ENCODE results near the gene WASF2. TPM values are rescaled to one million over a fixed set of nuclear protein-coding genes. Genes with fewer than 3 reads are reported as not detected.
A peak's percentile ranks its signal among the peaks of the same experiment; 100 is the strongest.
"Not testable (repeated sequence)": the region's sequence is repeated elsewhere in the genome, so short reads cannot be mapped to it uniquely, and the experiment has no call there.

The WASF2 gene, protein sequence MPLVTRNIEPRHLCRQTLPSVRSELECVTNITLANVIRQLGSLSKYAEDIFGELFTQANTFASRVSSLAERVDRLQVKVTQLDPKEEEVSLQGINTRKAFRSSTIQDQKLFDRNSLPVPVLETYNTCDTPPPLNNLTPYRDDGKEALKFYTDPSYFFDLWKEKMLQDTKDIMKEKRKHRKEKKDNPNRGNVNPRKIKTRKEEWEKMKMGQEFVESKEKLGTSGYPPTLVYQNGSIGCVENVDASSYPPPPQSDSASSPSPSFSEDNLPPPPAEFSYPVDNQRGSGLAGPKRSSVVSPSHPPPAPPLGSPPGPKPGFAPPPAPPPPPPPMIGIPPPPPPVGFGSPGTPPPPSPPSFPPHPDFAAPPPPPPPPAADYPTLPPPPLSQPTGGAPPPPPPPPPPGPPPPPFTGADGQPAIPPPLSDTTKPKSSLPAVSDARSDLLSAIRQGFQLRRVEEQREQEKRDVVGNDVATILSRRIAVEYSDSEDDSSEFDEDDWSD
- 54.5 and 57.3 TPM in 2 replicates for polyA plus RNA-seq (2013)

DNA sequence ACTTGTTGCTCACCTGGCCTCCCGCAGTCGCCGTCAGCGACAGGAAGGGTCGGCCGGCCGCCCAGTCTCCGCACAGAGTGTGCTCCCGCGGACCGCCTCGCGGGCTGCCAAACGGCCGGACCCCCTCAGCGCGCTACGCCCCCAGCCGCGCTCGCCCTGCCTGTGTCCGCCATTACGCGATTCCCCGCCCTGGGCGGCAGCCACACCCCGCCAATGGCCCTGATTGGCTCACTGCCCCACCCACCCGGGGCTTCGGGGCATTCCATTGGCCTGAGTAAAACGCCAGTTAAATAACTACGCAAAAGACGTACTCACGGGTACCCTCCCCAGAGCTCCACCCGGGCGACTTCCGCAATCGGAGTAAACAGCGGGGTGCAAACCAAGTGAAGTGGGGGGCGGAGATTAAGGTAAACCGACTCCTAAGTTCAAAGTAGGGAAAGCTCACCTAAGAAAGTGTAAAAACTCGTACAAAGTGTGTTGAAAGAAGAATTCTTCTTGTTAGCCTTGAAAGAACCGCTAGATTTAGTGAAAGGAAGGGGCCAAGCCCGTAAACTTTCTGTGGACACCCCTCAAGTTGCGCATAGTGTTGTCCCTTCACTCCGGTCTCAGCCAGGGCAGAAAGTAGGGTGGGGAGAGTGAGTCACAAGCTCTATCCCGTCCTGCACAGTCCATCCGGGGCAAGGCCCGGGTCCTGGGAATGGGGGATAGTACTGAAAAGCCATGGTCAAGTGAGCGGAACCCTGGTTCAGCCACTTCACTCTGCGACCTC lies at the start of gene WASF2:
Gene WASF2 (minus strand): TSS at position 195 of the 769 bp plus-strand sequence. CDS start 61,277 bp downstream, outside the sequence.
- H3K4me1 ChIP-seq (ENCODE audit: control insufficient read depth in 1 of 2, insufficient read depth in 2 of 2, low read length in 2 of 2), result peaks cover 0 to 9% of the 10 kb centered on the region in 2 experiments
- H3K18ac ChIP-seq (ENCODE audit: low read length), result peak within 1 kb of the TSS; percentile 97
- peak within 1 kb of the TSS; percentile 96 for H2AK5ac ChIP-seq (ENCODE audit: low read length)
- peaks cover 7% of the 10 kb centered on the region for H3K79me1 ChIP-seq (ENCODE audit: low read length)
- H3K79me2 ChIP-seq (ENCODE audit: control insufficient read depth, insufficient read depth, low read length, poor library complexity), result peaks cover 9% of the 10 kb centered on the region
- no peaks in the 10 kb centered on the region for H3K9me3 ChIP-seq (ENCODE audit: insufficient read depth, low read depth, low read length)
- H3K23ac ChIP-seq (ENCODE audit: low read length), result no peak within 1 kb of the TSS
- no peaks in the 10 kb centered on the region for H3K27me3 ChIP-seq (ENCODE audit: insufficient read depth, low read length)
- no CpG with 5 or more reads among the region's 50 CpGs for WGBS (ENCODE audit: extremely low coverage, insufficient coverage, insufficient read length)
- H3K9ac ChIP-seq (ENCODE audit: low read length), result peak within 1 kb of the TSS; percentile 96
- peak; percentile 97 to 98 for DNase-seq
- H3K4ac ChIP-seq (ENCODE audit: low read depth, low read length), result peak within 1 kb of the TSS; percentile 99
- peak within 1 kb of the TSS; percentile 90 for H2BK5ac ChIP-seq (ENCODE audit: low read depth, low read length, poor library complexity)
- H2BK12ac ChIP-seq (ENCODE audit: low read length), result peak within 1 kb of the TSS; percentile 32
- peak within 1 kb of the TSS; percentile 48 for H3K27ac ChIP-seq (ENCODE audit: low read depth, low read length)
- H3K14ac ChIP-seq (ENCODE audit: low read length), result peak within 1 kb of the TSS; percentile 96
- H4K12ac ChIP-seq (ENCODE audit: low read depth, low read length), result peak within 1 kb of the TSS; percentile 96
- peak within 1 kb of the TSS; percentile 92 for H4K8ac ChIP-seq (ENCODE audit: low read depth, low read length)
- H3K4me2 ChIP-seq (ENCODE audit: low read length), result peak within 1 kb of the TSS; percentile 75
- no peaks in the 10 kb centered on the region for H3K36me3 ChIP-seq (ENCODE audit: control insufficient read depth in 1 of 2, insufficient read depth in 2 of 2, low read length in 2 of 2)
- peak within 1 kb of the TSS; percentile 97 for H4K91ac ChIP-seq (ENCODE audit: low read depth, low read length)
- peak within 1 kb of the TSS; percentile 93 for H3K4me3 ChIP-seq (ENCODE audit: low read depth, low read length)
- H2BK120ac ChIP-seq (ENCODE audit: insufficient read depth, low read length, poor library complexity), result peak within 1 kb of the TSS; percentile 92
- H2AFZ ChIP-seq (ENCODE audit: insufficient read depth, low read length, poor library complexity), result peak within 1 kb of the TSS; percentile 95

DNA sequence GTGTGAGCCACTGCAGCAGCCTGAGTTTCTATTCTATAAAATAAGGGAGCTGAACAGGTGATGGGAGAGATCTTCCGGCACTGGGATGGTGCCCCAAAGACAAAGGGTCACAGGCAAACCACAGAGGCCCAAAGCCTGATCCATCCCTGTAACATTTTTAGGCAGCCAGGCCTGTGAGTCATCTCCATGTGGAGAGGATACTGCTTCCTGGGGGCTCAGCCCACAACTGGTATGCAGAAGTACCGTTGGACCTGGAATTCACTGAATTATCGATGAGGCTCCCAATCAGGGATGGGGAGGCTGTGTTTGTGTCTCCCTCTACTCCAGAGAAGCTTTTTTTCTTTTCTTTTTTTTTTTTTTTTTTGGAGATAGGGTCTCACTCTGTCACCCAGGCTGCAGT lies 48.8 kb upstream of the WASF2 start:
- Histone ChIP-seq H3K4ac (ENCODE audit: low read depth, low read length) (no peak overlapping the region), H3K79me1 (ENCODE audit: low read length) (peaks cover 41% of the 10 kb centered on the region), H3K9ac (ENCODE audit: low read length) (no peak overlapping the region), H3K79me2 (ENCODE audit: control insufficient read depth, insufficient read depth, low read length, poor library complexity) (peaks cover 6% of the 10 kb centered on the region), H3K36me3 (ENCODE audit: control insufficient read depth in 1 of 2, insufficient read depth in 2 of 2, low read length in 2 of 2) (peaks cover 25 to 34% of the 10 kb centered on the region in 2 experiments), H2AFZ (ENCODE audit: insufficient read depth, low read length, poor library complexity) (no peak overlapping the region), H3K23ac (ENCODE audit: low read length) (no peak overlapping the region), H3K27ac (ENCODE audit: low read depth, low read length) (peak overlapping the region; percentile 19), H3K27me3 (ENCODE audit: insufficient read depth, low read length) (no peaks in the 10 kb centered on the region), H4K12ac (ENCODE audit: low read depth, low read length) (no peak overlapping the region), H3K4me2 (ENCODE audit: low read length) (no peak overlapping the region), H3K14ac (ENCODE audit: low read length) (no peak overlapping the region), H3K18ac (ENCODE audit: low read length) (no peak overlapping the region), H4K91ac (ENCODE audit: low read depth, low read length) (no peak overlapping the region), H3K9me3 (ENCODE audit: insufficient read depth, low read depth, low read length) (no peaks in the 10 kb centered on the region), H3K4me1 (ENCODE audit: control insufficient read depth in 1 of 2, insufficient read depth in 2 of 2, low read length in 2 of 2) (peaks cover 52 to 57% of the 10 kb centered on the region in 2 experiments), H2BK12ac (ENCODE audit: low read length) (no peak overlapping the region), H3K4me3 (ENCODE audit: low read depth, low read length) (no peak overlapping the region), H2AK5ac (ENCODE audit: low read length) (no peak overlapping the region), H2BK5ac (ENCODE audit: low read depth, low read length, poor library complexity) (no peak overlapping the region), H2BK120ac (ENCODE audit: insufficient read depth, low read length, poor library complexity) (no peak overlapping the region), H4K8ac (ENCODE audit: low read depth, low read length) (no peak overlapping the region)
- DNase-seq, result peak in 1 of 2 donors; percentile 39
- no CpG with 5 or more reads among the region's 3 CpGs for WGBS (ENCODE audit: extremely low coverage, insufficient coverage, insufficient read length)

- WGBS (ENCODE audit: extremely low coverage, insufficient coverage, insufficient read length), result no CpG with 5 or more reads among the region's 4 CpGs
- not testable (repeated sequence) for H4K12ac ChIP-seq (ENCODE audit: low read depth, low read length); H2BK12ac ChIP-seq (ENCODE audit: low read length)
Observed at GRCh38 chr1:27538305-27538676, 48.3 kb upstream of the WASF2 start.

GRCh38 chr1:27536767-27537166 lies 46.8 kb upstream of the WASF2 start:
- Histone ChIP-seq H3K4ac (ENCODE audit: low read depth, low read length) (no peak overlapping the region), H2AFZ (ENCODE audit: insufficient read depth, low read length, poor library complexity) (no peak overlapping the region), H3K23ac (ENCODE audit: low read length) (no peak overlapping the region), H3K27ac (ENCODE audit: low read depth, low read length) (peak overlapping the region; percentile 75), H2AK5ac (ENCODE audit: low read length) (no peak overlapping the region), H3K14ac (ENCODE audit: low read length) (peak overlapping the region; percentile 2), H3K9me3 (ENCODE audit: insufficient read depth, low read depth, low read length) (no peaks in the 10 kb centered on the region), H4K91ac (ENCODE audit: low read depth, low read length) (peak overlapping the region; percentile 29), H3K4me2 (ENCODE audit: low read length) (peak overlapping the region; percentile 32), H3K18ac (ENCODE audit: low read length) (peak overlapping the region; percentile 53), H3K4me3 (ENCODE audit: low read depth, low read length) (no peak overlapping the region), H3K4me1 (ENCODE audit: control insufficient read depth in 1 of 2, insufficient read depth in 2 of 2, low read length in 2 of 2) (peaks cover 34 to 37% of the 10 kb centered on the region in 2 experiments), H4K12ac (ENCODE audit: low read depth, low read length) (no peak overlapping the region), H3K36me3 (ENCODE audit: control insufficient read depth in 1 of 2, insufficient read depth in 2 of 2, low read length in 2 of 2) (peaks cover 44 to 49% of the 10 kb centered on the region in 2 experiments), H3K27me3 (ENCODE audit: insufficient read depth, low read length) (no peaks in the 10 kb centered on the region), H4K8ac (ENCODE audit: low read depth, low read length) (peak overlapping the region; percentile 18), H2BK120ac (ENCODE audit: insufficient read depth, low read length, poor library complexity) (peak overlapping the region; percentile 2), H3K79me2 (ENCODE audit: control insufficient read depth, insufficient read depth, low read length, poor library complexity) (peaks cover 5% of the 10 kb centered on the region), H3K79me1 (ENCODE audit: low read length) (peaks cover 21% of the 10 kb centered on the region), H2BK12ac (ENCODE audit: low read length) (no peak overlapping the region), H2BK5ac (ENCODE audit: low read depth, low read length, poor library complexity) (no peak overlapping the region), H3K9ac (ENCODE audit: low read length) (no peak overlapping the region)
- DNase-seq, result no peak
- no CpG with 5 or more reads among the region's 11 CpGs for WGBS (ENCODE audit: extremely low coverage, insufficient coverage, insufficient read length)

More at GRCh38 chr1:27538305-27538676, 48.3 kb upstream of the WASF2 start:
- H3K4me1 ChIP-seq (ENCODE audit: control insufficient read depth in 1 of 2, insufficient read depth in 2 of 2, low read length in 2 of 2), result peaks cover 48 to 52% of the 10 kb centered on the region in 2 experiments
- not testable (repeated sequence) for H3K9me3 ChIP-seq (ENCODE audit: insufficient read depth, low read depth, low read length); H3K79me2 ChIP-seq (ENCODE audit: control insufficient read depth, insufficient read depth, low read length, poor library complexity); H3K23ac ChIP-seq (ENCODE audit: low read length); H4K8ac ChIP-seq (ENCODE audit: low read depth, low read length); H2BK120ac ChIP-seq (ENCODE audit: insufficient read depth, low read length, poor library complexity); H3K4ac ChIP-seq (ENCODE audit: low read depth, low read length); H3K27ac ChIP-seq (ENCODE audit: low read depth, low read length); H3K4me3 ChIP-seq (ENCODE audit: low read depth, low read length); H3K9ac ChIP-seq (ENCODE audit: low read length); H4K91ac ChIP-seq (ENCODE audit: low read depth, low read length); H3K27me3 ChIP-seq (ENCODE audit: insufficient read depth, low read length); H2AK5ac ChIP-seq (ENCODE audit: low read length); H3K18ac ChIP-seq (ENCODE audit: low read length); H3K4me2 ChIP-seq (ENCODE audit: low read length); DNase-seq; H2BK5ac ChIP-seq (ENCODE audit: low read depth, low read length, poor library complexity); H2AFZ ChIP-seq (ENCODE audit: insufficient read depth, low read length, poor library complexity); H3K14ac ChIP-seq (ENCODE audit: low read length)
- H3K36me3 ChIP-seq (ENCODE audit: control insufficient read depth in 1 of 2, insufficient read depth in 2 of 2, low read length in 2 of 2), result peaks cover 30 to 39% of the 10 kb centered on the region in 2 experiments
- peaks cover 36% of the 10 kb centered on the region for H3K79me1 ChIP-seq (ENCODE audit: low read length)

Measured in trophoblast cell (in vitro differentiated cells and primary cell).